ENCODE data around the gene LRGUK.

- TF ChIP-seq POLR2A (IDR thresholded peaks at IDR 0.05), result no peak
- TF ChIP-seq CTCF (IDR thresholded peaks at IDR 0.05 in 4 of 5, conservative IDR thresholded peaks at IDR 0.05 in 1 of 5), result no peak
These were observed 170.3 kb downstream of the LRGUK start for GRCh38 chr7:134297489-134297888.
